Activated CD8-positive, alpha-beta memory T cell treated with anti-CD3 and anti-CD28 coated beads, Interleukin-2, amount 50 U/mL, for 24 hours (primary cell): Measurements from ENCODE around the gene FKBP1A.

ENCODE experiments used
- DNase-seq: peaks from one replicate; pipeline ENCODE4 v3.0.0-alpha.2; 2020; ENCODE audit errors: extremely low read depth

FKBP1A gene

DNA sequence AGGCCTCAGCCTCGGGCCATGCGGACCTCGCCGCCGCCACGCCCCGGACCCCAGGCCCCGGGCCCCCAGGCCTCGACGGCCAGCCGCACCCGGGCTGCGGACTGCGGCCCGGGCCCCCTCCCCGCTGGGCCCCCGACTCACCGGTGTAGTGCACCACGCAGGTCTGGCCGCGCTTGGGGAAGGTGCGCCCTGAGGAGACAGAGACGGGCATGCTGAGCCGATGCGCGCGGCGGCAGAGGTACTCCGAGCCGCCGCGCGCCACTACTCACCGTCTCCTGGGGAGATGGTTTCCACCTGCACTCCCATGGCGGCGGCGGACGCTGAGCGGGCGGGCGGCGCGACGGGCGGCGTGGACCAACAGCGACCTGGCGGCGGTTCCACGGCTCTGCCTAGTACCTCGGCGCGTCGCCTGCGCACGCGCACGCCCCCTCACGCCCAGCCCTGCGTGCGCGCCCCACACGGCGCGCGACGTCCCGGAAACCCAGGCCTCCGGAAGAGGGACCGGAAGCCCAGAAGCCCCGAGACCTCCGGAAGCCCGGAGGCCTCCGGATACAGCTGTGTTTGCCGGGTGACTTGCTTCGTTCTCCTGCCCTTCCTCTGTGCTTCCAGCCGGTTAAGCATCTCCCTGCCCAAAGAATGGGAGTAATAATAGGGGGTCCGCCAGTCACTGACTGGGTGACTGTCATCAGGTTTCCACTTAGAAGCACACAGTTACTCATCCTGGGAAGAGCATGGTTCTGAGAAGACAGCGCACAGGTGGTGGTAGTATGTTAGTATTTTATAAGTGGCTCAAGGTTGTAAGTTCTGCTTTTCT, at the start of gene FKBP1A:
TSS of gene FKBP1A (minus strand) at position 362 of the 814 bp plus-strand sequence. CDS start at position 306, 56 bp downstream.
- peak; percentile 71 for DNase-seq

- DNase-seq, result no peak
Measured at GRCh38 chr20:1442304-1442703, 49.5 kb upstream of the FKBP1A start.

GRCh38 chr20:1441133-1441532, 48.3 kb upstream of the FKBP1A start:
- no peak for DNase-seq

GRCh38 chr20:1440024-1440423, 47.2 kb upstream of the FKBP1A start:
- no peak for DNase-seq

DNA sequence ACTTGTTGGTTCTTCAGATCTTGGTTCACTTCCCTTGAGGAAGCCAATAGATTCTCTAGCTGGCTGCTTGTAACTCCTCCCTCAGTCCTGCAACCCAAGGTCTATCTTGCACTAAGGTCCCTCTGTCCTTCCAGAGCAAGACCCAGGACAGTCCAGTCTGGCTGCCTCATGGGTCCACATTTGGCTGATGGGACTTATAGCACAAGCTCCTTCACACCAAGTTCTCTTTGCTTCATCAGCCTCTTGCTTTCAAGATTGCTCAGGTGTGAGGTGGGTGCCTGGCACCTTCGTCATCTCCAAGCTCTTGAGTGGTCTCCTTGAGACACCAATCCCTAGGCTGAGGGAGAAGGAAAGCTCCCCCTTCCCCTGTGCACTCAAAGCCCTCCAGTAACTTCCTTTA, 45.5 kb upstream of the FKBP1A start:
- no peak for DNase-seq

GRCh38 chr20:1437235-1437904, 44.5 kb upstream of the FKBP1A start:
- peak; percentile 35 for DNase-seq

- no peak for DNase-seq
Measured at GRCh38 chr20:1436263-1436662, 43.4 kb upstream of the FKBP1A start.

DNA sequence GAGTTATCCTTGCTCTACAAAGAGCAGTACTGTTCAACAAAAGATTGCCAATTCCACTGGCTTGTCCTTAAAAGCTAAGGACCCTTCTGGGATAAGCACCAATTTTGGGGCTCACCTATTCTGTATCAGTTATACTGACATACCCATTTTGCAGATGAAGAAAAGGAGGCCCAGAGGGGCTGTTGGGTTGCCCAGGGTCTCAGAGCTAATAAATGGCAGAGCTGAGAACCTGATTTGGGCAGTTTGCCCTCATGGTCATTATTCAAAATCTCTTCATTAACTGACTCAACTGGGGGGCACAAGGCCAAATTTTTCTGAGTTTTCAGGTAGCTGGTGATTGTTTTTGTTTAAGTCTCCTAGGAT, 42.5 kb upstream of the FKBP1A start:
- no peak for DNase-seq

- DNase-seq, result peak; percentile 37
Measured at GRCh38 chr20:1434571-1435336, 41.9 kb upstream of the FKBP1A start.

- no peak for DNase-seq
Measured at GRCh38 chr20:1431158-1431557, 38.3 kb upstream of the FKBP1A start.

DNA sequence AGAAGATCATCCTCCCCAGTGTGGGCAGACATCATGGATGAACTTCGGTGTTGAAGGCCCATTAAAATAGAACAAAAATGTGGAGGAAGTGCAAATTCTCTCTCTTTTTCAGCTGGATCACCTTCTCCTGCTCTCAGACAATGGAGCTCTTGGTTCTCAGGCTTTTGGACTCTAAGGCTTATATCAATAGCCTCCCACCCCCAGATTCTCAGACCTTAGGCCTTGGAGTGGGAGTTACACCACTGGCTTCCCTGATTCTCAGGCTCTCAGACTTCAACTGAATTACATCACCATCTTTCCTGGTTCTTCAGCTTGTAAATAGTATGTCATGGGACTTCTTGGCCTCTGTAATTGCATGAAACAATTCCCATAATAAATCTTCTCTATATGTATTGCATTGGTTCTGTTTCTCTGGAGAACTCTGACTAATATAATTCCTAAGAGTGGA, 37.2 kb upstream of the FKBP1A start:
- no peak for DNase-seq

DNA sequence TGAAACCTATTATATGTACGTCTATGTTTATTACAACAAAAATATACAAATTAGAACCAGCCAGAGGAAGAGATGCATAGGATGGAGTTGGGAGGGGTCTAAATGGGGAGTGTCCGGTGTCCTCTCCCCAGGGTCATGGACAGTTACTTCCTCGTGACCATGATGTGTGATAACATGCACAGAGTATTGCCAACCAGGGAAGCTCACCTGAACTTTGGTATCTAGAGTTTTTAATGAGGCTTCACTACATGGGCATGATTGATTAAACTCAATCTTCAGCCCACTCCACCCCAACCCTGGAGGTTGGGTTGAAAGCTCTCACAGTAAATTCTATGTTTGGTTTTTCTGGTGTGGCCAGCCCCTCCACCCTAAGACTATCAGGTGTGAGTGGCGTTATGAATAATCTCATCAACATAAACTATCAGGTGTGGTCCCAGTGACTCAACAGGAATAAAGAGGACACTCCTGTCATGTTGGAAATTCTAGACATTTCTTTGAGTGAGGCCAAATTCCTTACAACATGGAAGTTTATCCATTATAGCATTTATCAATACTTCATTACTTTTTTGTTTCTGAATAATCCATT, 36.4 kb upstream of the FKBP1A start:
- no peak for DNase-seq

DNA sequence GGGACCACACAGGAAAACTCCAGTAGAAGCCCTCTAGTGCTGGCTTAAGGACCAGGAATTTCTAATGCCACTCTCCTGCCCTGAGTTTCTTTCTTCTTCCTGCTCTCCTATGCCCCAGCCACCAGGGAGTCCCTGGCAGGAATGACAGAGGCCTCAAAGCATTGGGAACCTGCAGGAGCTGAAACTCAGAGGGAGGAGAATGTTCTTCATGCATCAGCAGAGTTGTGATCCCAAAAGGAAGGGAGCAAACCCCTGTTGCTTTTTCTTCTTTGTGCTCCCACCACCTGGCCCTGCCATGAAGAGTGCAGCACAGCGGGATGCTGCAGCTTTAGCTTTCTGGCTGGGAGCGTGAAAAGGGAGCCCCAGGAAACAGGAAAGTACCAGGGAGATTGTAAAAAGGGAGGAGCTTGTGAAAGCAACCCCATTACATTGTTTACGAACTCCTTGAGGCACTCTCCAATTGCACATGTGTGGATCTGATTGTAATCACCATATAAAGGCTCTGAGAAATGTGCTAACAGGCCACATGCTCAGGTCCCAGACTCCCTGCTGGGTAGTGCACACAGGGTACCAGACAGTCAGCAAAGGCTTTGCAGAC, 34.7 kb upstream of the FKBP1A start:
- DNase-seq, result no peak

DNA sequence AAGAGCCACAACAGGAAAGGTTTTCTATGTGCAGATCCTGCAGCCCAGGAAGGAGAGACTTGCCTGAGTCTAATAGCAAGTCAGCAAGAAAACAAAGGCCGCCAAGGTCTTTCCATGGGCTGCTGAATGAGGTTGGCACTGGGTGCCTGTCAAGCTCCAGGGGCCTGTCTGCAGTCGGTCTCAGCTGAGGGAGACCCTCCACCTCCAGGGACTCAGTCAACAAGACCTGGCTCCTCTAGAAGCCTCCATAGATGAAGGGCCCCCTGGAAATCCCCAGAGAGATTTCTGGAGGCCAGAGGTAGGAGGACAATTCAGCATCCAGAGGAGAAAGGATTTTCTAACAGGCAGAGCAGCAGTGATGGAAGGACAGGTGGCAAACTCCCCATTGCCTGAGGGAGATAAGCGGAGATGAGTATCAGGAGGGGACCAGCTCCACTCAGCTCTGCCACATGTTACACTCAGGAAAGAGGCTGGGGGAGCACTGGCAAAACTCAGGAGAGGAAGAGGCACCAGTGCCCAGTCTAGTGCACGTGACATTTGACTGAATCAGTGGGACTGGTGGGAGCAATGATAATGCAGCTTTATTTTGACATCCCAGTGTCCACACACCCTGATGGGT, 33.5 kb upstream of the FKBP1A start:
- DNase-seq, result no peak

DNA sequence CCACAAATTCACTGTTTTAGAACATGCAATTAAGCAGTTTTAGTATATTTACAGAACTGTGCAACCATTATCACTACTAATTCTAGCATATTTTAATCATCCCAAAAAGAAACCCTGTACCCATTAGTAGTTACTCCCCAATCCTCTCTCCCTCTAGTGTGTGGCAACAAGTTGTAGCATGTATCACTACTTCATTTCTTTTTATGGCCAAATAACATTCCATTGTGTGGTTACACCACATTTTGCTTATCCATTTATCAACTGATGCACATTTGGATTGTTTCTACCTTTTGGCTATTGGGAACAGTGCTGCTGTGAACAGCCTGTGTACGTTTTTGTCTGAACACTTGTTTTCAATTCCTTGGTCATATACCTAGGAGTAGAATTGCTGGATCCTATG, 31.5 kb upstream of the FKBP1A start:
- no peak for DNase-seq

DNA sequence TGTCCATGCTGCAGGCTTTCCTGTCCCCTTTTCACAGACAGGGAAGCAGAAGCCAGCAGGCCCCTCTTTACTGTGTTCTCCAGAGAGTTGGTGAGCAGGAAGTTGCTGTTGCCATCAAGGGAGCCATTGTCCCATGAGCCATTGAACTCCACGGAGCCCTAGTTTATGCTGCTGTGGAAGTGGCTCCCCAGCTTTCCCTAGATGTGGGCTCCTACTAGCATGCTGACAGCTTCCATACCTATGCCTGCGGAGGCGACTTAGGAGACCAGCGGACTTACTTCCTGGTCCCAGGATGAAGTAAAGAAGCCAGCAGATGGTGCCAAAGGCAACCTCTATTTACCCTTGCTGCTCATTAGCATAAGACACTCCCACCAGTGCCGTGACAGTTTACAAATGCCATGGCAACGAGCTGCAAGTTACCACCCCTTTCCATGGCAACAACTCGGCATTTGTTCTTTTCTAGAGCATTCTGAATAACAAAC, 30.8 kb upstream of the FKBP1A start:
- no peak for DNase-seq

DNA sequence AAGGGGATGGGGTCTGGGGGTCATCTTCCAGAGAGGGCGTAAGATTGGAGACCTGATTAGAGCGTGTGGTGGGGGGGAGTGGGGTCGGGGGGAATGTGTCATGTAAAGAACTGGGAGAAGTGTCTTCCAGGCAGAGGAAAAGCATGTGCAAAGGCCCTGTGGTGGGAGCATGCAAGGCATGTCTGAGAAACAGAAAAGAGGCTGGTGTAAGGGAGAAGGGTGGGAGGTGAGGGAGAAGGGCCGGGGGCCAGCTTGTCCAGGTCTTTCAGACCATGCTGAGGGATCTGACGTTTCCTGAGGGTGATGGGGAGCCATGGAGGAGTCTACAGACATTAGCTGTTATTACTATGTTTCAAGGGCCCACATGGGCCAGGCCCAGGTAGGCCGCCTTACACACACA, 30.4 kb upstream of the FKBP1A start:
- DNase-seq, result no peak

DNA sequence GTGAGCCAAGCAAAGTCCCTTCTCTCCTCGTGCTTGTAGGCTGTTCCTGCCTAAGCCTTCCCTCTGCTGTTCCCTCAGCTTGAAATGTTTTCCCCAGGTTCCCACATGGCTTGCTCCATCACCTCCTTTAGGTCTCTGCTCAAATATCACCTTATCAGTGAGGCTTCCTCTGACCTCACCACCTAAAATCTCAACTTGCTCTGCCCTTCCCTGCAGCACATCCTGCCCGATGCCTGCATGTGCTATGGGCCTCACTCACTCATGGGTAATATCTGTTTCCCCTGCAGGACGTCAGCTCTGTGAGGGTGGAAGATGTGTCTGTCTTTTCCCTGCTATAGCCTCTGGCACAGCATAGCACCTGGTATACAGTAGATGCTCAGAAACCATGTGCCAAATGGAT, 29.9 kb upstream of the FKBP1A start:
- DNase-seq, result no peak

- DNase-seq, result no peak
Measured at GRCh38 chr20:1420066-1420465, 27.2 kb upstream of the FKBP1A start.

- DNase-seq, result no peak
Measured at GRCh38 chr20:1418350-1418749, 25.5 kb upstream of the FKBP1A start.

DNA sequence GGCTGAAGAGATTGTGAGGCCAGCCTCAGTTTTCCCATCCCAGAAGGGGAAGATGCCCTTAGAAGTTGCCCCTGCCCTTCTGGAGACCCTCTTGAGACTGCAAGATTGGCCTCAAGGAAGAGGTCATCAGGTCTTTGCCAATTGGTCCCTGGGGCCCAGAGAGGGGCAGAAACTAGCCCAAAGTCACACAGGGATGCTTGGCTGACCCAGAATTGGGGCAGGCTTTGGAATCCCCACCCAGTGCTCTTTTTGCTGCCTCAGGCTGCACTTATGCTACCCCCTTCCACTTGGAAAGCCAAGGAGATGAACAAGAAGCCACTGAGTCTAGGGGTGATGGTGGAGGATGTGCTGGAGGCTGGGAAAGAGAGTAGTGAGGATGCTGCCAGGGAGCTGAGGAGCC, 24.9 kb upstream of the FKBP1A start:
- no peak for DNase-seq
